COLO668 (cell line): ENCODE results near the gene FAM222B.
"Not testable (repeated sequence)": the region's sequence is repeated elsewhere in the genome, so short reads cannot be mapped to it uniquely, and the experiment has no call there.

Experiments used
- DNase-seq: peaks from one replicate; lab custom pipeline; 2025; ENCODE audit not compliant: unreplicated experiment; lab: John Stamatoyannopoulos, UW

FAM222B gene

GRCh38 chr17:28842282-28843012, at the start of gene FAM222B:
Gene FAM222B, minus strand, starts transcription at chr17:28842790. Its CDS starts 76,123 bp downstream, at chr17:28766667.
- peak; percentile 85 for DNase-seq

GRCh38 chr17:28892024-28892423, 49.4 kb upstream of the FAM222B start:
- no peak for DNase-seq

GRCh38 chr17:28891201-28891600, 48.6 kb upstream of the FAM222B start:
- DNase-seq = no peak

- no peak for DNase-seq
Observed at GRCh38 chr17:28889996-28890395, 47.4 kb upstream of the FAM222B start.

- no peak for DNase-seq
Observed at GRCh38 chr17:28888832-28889231, 46.2 kb upstream of the FAM222B start.

GRCh38 chr17:28887871-28888471, 45.4 kb upstream of the FAM222B start:
- DNase-seq = no peak

- no peak for DNase-seq
Observed at GRCh38 chr17:28885951-28886350, 43.4 kb upstream of the FAM222B start.

- no peak for DNase-seq
Observed at GRCh38 chr17:28885363-28885762, 42.8 kb upstream of the FAM222B start.

- DNase-seq = no peak
Observed at GRCh38 chr17:28883967-28884702, 41.5 kb upstream of the FAM222B start.

GRCh38 chr17:28882154-28882895, 39.7 kb upstream of the FAM222B start:
- no peak for DNase-seq

- DNase-seq = no peak
Observed at GRCh38 chr17:28881533-28882056, 39.0 kb upstream of the FAM222B start.

GRCh38 chr17:28880572-28880945, 38.0 kb upstream of the FAM222B start:
- DNase-seq = no peak

GRCh38 chr17:28879886-28880571, 37.4 kb upstream of the FAM222B start:
- DNase-seq = no peak

GRCh38 chr17:28878981-28879380, 36.4 kb upstream of the FAM222B start:
- DNase-seq = peak; percentile 5

- DNase-seq = no peak
Observed at GRCh38 chr17:28878158-28878910, 35.7 kb upstream of the FAM222B start.

- DNase-seq = not testable (repeated sequence)
Observed at GRCh38 chr17:28877150-28877711, 34.6 kb upstream of the FAM222B start.

- no peak for DNase-seq
Observed at GRCh38 chr17:28875848-28876550, 33.4 kb upstream of the FAM222B start.

GRCh38 chr17:28874750-28875149, 32.2 kb upstream of the FAM222B start:
- no peak for DNase-seq

- DNase-seq = no peak
Observed at GRCh38 chr17:28873839-28874238, 31.2 kb upstream of the FAM222B start.
